Measurements from ENCODE around the gene BICD1. TPM values are rescaled to one million over a fixed set of nuclear protein-coding genes. Genes with fewer than 3 reads are reported as not detected.

The BICD1 gene
- total and polyA plus RNA-seq, 2 donors (not counting 1 experiment from before 2014, with no cell fraction given) = 15.2 to 93.5 TPM

GRCh38 chr12:32102234-32102633 lies 4.4 kb upstream of the BICD1 start:
- H3K9me3 ChIP-seq (ENCODE audit: control extremely low read depth in 1 of 3, control insufficient read depth in 2 of 3, insufficient read depth in 1 of 3, low read length in 2 of 3) = no peaks in the 10 kb centered on the region
- H3K4me2 ChIP-seq (replicated peaks; ENCODE audit: low read depth, low read length, poor library complexity, severe bottlenecking) = no peak overlapping the region
- POLR2A ChIA-PET = no interaction called here
- Mint-ChIP-seq H3K9me3 (ENCODE audit: insufficient read depth) (no peaks in the 10 kb centered on the region), H3K27ac (no peak overlapping the region), H3K4me1 (peaks cover 5% of the 10 kb centered on the region), H3K27me3 (no peaks in the 10 kb centered on the region), H3K4me3 (no peak overlapping the region)
- H4K20me1 ChIP-seq (ENCODE audit: control insufficient read depth, insufficient read depth, low read length, poor library complexity, severe bottlenecking) = no peaks in the 10 kb centered on the region
- DNase-seq (no peak), ATAC-seq (ENCODE audit: low read depth) (no peak)
- no peak overlapping the region for H2AFZ ChIP-seq (ENCODE audit: insufficient read depth, low read depth, low read length, poor library complexity, severe bottlenecking)
- peaks cover 6% of the 10 kb centered on the region for H3K79me2 ChIP-seq (ENCODE audit: control insufficient read depth, insufficient read depth, low read length)
- no peak overlapping the region for H3K9ac ChIP-seq (ENCODE audit: low read length)
- H3K4me3 ChIP-seq (ENCODE audit: control extremely low read depth in 1 of 5, extremely low read depth in 1 of 5, insufficient read depth in 1 of 5, low read depth in 2 of 5, low read length in 4 of 5) = no peak overlapping the region
- TF ChIP-seq CTCF (IDR thresholded peaks at IDR 0.05) (no peak), EZH2 (IDR thresholded peaks at IDR 0.05; ENCODE audit: borderline replicate concordance, insufficient read depth, low read depth, low read length, poor library complexity, severe bottlenecking) (no peak)
- no peaks in the 10 kb centered on the region for H3K27me3 ChIP-seq (replicated peaks in 1 of 4; ENCODE audit: control extremely low read depth in 1 of 4, control insufficient read depth in 3 of 4, insufficient read depth in 4 of 4, low read length in 3 of 4)
- intact Hi-C loops (cut with micrococcal nuclease) = no loop called here
- no peaks in the 10 kb centered on the region for H3K36me3 ChIP-seq (replicated peaks in 1 of 2; ENCODE audit: control extremely low read depth in 1 of 2, control insufficient read depth in 1 of 2, extremely low read depth in 1 of 2, insufficient read depth in 2 of 2, low read length in 1 of 2)
- peaks cover 4% of the 10 kb centered on the region in 2 donors for H3K4me1 ChIP-seq (ENCODE audit: control insufficient read depth in 2 of 2, insufficient read depth in 2 of 2, low read length in 2 of 2)
- CTCF ChIA-PET = interaction anchor here (1.1 to 1.4 kb wide), 3 partner anchors 32 to 42 kb away, joined by 3 to 7 read pairs (median 4); no protein-coding TSS in a partner anchor
- no peak overlapping the region for H3K27ac ChIP-seq (ENCODE audit: low read length in 2 of 2)
- WGBS (ENCODE audit: insufficient coverage) = 50% methylated on average over 2 of the region's 3 CpGs

- intact Hi-C loops (cut with micrococcal nuclease) = loop anchor here (5.0 kb wide), 1 partner anchor 417 kb away; no protein-coding TSS in a partner anchor
- no peak overlapping the region for H3K4me2 ChIP-seq (replicated peaks; ENCODE audit: low read depth, low read length, poor library complexity, severe bottlenecking)
- H2AFZ ChIP-seq (ENCODE audit: insufficient read depth, low read depth, low read length, poor library complexity, severe bottlenecking) = no peak overlapping the region
- 78% methylated on average over 1 of the region's 11 CpGs for WGBS (ENCODE audit: insufficient coverage)
- peaks cover 19 to 20% of the 10 kb centered on the region in 2 donors for H3K4me1 ChIP-seq (ENCODE audit: control insufficient read depth in 2 of 2, insufficient read depth in 2 of 2, low read length in 2 of 2)
- H3K9me3 ChIP-seq (ENCODE audit: control extremely low read depth in 1 of 3, control insufficient read depth in 2 of 3, insufficient read depth in 1 of 3, low read length in 2 of 3) = no peaks in the 10 kb centered on the region
- H3K27ac Mint-ChIP-seq = peak overlapping the region; percentile 7
- DNase-seq = no peak
- H3K4me3 Mint-ChIP-seq = no peak overlapping the region
- ATAC-seq (ENCODE audit: low read depth) = no peak
- H4K20me1 ChIP-seq (ENCODE audit: control insufficient read depth, insufficient read depth, low read length, poor library complexity, severe bottlenecking) = no peaks in the 10 kb centered on the region
- TF ChIP-seq CTCF (IDR thresholded peaks at IDR 0.05) (no peak), EZH2 (IDR thresholded peaks at IDR 0.05; ENCODE audit: borderline replicate concordance, insufficient read depth, low read depth, low read length, poor library complexity, severe bottlenecking) (no peak)
- H3K9me3 Mint-ChIP-seq (ENCODE audit: insufficient read depth) = no peaks in the 10 kb centered on the region
- no peak overlapping the region for H3K4me3 ChIP-seq (ENCODE audit: control extremely low read depth in 1 of 5, extremely low read depth in 1 of 5, insufficient read depth in 1 of 5, low read depth in 2 of 5, low read length in 4 of 5)
- peaks cover 23% of the 10 kb centered on the region for H3K79me2 ChIP-seq (ENCODE audit: control insufficient read depth, insufficient read depth, low read length)
- H3K27me3 ChIP-seq (replicated peaks in 1 of 4; ENCODE audit: control extremely low read depth in 1 of 4, control insufficient read depth in 3 of 4, insufficient read depth in 4 of 4, low read length in 3 of 4) = no peaks in the 10 kb centered on the region
- H3K4me1 Mint-ChIP-seq = peaks cover 23% of the 10 kb centered on the region
- H3K27me3 Mint-ChIP-seq = no peaks in the 10 kb centered on the region
- POLR2A ChIA-PET = no interaction called here
- no peak overlapping the region for H3K27ac ChIP-seq (ENCODE audit: low read length in 2 of 2)
- no peaks in the 10 kb centered on the region for H3K36me3 ChIP-seq (replicated peaks in 1 of 2; ENCODE audit: control extremely low read depth in 1 of 2, control insufficient read depth in 1 of 2, extremely low read depth in 1 of 2, insufficient read depth in 2 of 2, low read length in 1 of 2)
- CTCF ChIA-PET = interaction anchor here (0.7 kb wide), 1 partner anchor 186 kb away, joined by 4 read pairs; no protein-coding TSS in a partner anchor
- H3K9ac ChIP-seq (ENCODE audit: low read length) = no peak overlapping the region
Observed at GRCh38 chr12:32104572-32105355, 1.9 kb upstream of the BICD1 start.
